Islet of Langerhans (tissue), 1 donor: ENCODE results near the gene ENPP4.
"Not testable (repeated sequence)": the region's sequence is repeated elsewhere in the genome, so short reads cannot be mapped to it uniquely, and the experiment has no call there.

Experiments used
- FAIRE-seq: peaks from one replicate; lab custom pipeline; 2011; peaks lifted over from hg19 to GRCh38; lab: Jason Lieb, UNC

Gene ENPP4

DNA sequence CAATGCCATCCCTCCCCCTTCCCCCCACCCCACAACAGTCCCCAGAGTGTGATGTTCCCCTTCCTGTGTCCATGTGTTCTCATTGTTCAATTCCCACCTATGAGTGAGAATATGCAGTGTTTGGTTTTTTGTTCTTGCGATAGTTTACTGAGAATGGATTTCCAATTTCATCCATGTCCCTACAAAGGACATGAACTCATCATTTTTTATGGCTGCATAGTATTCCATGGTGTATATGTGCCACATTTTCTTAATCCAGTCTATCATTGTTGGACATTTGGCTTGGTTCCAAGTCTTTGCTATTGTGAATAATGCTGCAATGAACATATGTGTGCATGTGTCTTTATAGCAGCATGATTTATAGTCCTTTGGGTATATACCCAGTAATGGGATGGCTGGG, 1.5 kb downstream of the ENPP4 start:
- not testable (repeated sequence) for FAIRE-seq

DNA sequence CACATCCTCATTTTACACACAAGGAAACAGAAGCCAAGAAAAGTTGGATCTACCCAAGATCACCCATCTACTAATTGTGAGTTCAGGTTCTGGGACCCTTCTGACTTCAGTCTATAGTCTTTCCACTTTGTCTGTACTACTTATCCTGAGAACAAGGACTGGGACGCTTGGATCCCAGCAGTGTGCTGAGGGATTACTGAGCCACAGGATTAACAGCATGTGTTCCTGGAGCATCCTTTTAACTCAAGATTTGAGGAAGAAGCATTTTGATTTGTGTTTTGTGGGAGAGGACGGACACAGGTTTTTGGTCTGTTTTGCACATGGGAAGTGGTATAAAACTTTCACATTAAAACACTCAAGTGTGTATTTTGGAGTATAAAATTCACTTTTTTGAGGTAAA, 4.4 kb downstream of the ENPP4 start:
- FAIRE-seq = no peak

DNA sequence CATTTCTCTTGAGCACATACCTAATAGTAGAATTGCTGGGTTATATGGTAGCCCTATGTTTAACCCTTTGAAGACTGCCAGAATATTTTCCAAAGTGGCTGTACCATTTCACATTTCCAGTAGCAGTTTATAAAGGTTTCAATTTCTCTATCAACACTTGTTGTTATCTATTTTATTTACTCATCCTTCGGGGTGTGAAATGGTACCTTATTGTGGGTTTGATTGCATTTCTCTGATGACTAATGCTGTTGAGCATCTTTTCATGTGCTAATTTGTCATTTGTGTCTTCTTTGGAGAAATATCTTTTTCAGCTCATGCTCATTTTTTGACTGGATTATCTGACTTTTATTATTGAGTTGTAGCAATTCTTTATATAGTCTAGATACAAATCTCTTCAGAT, 5.4 kb downstream of the ENPP4 start:
- no peak for FAIRE-seq

DNA sequence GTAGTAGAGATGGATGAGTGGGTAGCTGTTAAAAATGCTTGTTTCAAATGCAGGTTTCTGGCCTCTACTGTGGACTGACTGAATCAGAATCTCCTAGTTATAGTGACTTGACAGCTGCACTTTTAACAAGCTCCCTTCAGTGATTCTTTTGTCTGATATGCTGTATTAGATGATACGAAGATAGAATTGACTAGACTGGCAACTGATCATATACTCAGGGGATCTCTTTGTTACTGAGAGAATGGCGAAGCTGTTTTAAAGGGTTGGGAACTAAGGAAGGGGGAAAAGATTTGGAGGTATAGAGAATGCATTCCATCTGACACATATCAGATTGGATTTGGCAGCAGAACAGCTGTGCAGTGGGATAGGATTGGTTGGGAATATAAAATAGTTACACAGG, 7.0 kb downstream of the ENPP4 start:
- no peak for FAIRE-seq

DNA sequence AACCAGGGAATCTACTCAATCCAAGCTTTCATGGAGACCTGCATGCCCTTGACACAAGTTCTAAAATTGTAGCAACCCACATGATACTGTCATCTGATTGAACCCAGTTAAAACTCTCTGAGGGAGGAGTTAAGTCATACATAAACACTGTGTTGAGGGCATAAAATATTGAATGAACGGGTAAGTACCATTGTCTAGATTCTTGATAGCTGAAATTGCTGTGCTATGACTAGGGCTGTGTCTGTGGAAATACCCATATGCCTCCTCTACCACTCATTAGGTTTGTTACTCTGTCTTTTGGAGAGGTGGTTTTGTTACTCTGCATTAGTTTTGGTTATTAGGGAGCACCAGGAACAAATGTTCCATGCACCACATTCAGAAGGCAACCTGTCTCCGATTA, 7.6 kb downstream of the ENPP4 start:
- no peak for FAIRE-seq

DNA sequence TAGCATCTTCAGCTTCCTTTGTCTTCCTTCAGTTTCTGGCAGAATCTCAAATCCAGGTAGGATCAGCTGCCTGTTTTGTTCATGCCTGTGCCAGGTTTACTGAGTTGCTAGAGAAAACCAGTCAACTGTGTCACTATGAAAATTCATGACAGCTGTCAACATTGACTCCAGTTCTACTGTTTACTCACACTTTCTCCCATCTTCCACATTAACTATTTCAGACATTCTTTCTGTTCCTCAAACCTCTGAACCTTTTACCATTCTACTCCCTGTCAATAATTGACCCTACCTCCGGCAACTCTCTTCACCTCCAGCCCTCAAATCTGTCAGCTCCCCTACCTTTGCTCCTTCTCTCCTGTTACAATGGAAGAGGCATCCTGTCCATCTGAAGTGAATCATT, 8.5 kb downstream of the ENPP4 start:
- FAIRE-seq = no peak

DNA sequence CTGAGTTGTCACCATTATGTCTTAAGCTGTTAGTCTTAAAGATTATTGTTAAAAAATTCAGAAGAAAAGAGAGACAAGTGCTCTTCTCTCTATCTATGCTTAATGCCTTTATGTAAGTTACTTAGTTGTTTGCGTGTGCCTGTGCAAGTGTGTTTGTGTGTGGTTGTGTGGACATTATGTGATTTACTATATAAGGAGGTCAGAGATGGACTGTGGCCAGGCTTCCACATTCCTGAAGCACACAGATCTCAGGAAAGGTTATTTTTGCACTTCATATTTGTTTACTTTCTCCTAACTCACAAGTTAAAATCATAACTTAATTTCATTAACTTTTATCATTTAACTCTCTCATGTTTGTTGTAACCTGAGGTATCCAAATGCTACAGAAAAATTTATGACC, 14.5 kb downstream of the ENPP4 start:
- peak; percentile 24 for FAIRE-seq

DNA sequence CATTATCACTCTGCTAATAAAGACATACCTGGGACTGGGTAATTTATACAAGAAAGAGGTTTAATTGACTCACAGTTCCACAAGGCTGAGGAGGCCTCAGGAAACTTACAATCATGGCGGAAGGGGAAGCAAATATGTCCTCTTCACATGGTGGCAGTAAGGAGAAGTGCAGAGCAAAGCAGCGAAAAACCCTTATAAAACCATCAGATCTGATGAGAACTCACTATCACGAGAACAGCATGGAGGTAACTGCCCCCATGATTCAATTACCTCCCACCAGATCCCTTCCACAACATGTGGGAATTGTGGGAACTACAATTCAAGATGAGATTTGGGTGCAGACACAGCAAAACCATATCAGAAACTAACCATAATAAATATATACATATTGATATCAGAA, 19.3 kb downstream of the ENPP4 start:
- not testable (repeated sequence) for FAIRE-seq

DNA sequence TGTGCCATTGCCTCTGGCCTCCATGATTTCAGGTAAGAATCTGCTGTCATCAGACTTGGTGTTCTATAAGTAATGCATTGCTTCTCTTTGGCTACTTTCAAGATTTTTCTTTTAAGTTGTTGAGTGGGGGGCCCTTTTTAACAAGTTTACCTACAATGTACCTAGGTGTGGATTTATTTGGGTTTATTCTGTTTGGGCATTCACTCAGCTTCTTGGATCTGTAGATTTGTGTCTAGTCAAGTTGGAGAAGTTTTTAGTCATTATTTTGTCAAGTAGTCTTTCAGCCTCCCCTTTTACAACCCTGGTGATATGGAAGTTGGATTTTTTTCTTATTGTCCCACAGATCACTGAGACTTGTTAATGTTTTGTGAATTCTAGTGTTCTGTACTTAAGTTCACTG, 26.9 kb downstream of the ENPP4 start:
- FAIRE-seq = no peak

DNA sequence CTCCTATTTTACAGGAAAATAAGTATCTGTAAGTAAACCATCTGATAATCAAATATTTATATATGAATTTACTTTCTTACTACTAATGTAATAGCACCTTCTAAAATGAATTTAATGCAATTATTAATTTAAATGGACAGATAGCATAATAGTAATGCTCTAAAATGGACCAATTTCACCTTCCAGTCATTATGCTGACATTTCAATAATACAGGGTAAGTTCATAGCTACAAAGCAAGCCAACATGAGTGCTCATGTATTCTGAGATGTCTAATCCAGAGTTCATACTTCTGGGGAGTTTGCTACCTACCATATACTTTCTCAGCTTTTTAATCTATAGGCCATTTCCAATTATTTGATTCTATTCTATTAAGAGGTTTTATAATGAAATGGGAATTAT, 29.4 kb downstream of the ENPP4 start:
- FAIRE-seq = no peak

DNA sequence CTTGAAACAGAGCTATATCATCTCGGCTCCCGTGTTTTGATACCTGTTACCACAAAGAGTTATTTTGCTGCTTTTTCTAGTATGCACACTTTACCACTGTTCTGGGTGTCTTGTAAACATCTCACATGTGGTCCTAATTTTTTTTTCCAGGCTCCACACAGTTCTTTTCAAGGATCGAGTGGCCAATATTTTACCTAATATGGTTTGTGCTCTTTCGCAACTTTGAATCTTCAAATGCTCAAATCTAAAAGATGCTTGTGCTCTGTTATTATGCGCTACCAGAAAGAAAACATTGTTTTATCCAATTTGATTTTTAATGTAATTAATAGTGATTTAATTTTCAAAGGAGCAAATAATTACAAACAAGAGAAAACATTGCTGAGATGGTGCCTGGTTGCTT, 30.3 kb downstream of the ENPP4 start:
- no peak for FAIRE-seq

DNA sequence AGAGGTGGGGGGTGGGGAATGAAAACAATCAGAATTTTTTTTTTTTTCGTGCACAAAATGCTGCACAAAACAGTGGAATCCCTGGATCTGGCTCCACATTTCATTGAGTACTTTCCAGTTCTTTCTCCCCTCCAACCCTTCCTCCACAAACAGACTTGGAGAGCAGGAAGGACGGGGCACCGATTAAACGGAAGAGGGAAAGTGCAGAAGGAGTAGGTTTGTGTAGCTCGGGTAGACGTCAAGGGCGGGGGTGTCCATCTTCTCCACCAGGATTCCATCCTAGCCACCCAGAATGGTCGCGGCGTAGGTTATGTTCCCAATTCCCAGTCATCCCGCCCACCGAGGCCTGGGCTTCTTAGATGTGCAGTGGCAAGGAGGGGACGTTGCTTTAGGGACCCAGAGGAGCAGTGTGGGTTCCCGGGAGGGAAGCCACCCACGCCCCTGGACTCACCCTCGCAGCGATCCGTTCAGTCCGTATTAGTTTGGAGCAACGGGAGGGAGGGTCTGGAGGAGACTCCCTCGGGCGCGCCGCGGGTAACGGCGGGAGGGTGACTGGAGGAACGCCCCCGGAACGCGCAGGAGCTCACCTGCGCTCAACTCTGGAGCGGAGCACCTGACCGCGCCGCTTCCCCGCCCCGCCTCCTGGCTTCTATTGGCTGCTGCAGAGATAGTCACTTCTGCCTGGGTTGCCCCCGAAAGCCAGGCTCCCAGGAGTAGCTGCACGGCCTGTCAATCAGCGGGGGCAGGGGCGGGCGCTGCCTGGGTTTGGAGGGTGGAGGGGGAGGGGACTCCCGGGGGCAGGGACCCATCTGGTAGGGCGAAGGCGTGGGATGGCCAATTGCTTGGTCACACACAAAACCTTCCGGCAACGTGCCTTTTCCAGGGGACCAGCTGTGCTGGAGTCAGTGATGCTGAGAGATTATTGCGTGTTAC, 40.8 kb downstream of the ENPP4 start, which contains the start of gene ENPP5:
Gene ENPP5, minus strand, starts transcription at position 624 of the 933 bp plus-strand sequence. CDS start 2,718 bp downstream, outside the sequence.
- FAIRE-seq = peak; percentile 47

DNA sequence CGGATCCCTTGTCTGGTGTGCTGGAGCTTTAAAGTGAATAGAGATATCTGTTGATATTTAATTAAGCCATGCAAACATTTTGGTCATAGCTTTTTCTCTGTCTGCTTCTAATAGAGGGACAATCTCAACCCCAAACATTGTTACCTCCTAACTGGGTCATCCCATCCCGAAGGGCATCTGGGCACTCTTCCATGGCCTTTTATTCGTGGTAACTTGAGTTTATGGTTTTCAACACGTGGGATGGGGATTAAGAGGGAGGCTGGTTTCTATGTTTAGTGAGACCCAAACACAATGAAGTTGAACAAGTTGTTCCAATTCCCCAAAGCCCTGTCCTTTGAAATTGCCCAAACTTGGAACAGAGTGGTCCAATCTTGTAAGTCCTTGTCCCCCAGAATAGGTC, 42.4 kb downstream of the ENPP4 start:
- FAIRE-seq = no peak

DNA sequence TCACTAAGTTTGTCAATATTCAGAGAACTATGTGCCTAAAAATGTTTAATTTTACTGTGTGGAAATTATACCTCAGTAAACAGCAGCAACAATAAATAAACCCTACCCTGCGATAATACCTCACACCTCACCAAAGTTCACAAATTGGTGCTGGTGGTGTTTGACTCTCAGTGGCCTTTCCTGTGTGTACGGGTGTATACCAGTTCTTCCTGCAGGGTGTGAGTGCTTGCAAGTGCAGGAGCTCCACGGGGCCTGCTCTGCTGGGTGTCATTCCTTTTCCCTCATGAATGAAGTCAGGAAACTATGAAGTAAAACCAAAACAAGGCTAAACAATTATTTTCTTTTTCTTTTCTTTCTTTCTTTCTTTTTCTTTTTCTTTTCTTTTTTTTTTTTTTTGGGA, 45.1 kb downstream of the ENPP4 start:
- FAIRE-seq = no peak

DNA sequence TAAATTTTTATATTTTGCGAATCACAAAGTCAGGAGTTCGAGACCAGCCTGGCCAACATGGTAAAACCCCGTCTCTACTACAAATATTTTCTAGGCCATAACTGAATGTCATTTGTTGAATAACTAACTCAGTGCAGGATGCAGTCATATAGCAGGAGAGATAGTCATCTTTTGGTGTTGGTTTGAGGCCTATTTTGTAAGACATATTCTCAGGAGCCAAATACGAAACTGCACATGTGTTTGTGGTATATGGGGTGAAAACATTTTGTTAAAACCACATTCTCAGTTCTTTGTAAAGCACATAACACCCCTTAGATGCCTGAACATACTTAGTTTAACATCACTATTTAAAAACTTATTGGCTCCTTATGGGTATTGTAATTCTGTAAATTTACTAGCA, 45.7 kb downstream of the ENPP4 start:
- FAIRE-seq = no peak

DNA sequence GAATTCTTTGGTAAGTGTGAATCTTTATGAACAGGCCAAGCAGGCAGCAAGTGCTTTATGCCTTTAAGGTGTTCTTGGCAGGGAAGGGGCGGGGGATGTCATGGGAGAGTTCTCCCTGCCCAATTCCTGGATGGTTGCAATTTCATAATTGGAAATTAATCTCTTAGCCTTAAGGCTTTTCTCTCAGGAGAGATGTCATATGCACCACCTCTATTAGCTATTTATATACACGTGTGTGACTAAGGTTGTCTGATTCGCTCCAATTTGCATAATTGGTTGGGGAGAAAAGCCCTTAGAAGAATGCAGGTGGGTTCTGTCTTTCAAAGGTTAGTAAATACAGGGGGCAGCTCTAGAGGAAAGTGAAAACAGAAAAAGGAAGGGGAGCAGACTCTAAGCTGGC, 46.2 kb downstream of the ENPP4 start:
- no peak for FAIRE-seq

DNA sequence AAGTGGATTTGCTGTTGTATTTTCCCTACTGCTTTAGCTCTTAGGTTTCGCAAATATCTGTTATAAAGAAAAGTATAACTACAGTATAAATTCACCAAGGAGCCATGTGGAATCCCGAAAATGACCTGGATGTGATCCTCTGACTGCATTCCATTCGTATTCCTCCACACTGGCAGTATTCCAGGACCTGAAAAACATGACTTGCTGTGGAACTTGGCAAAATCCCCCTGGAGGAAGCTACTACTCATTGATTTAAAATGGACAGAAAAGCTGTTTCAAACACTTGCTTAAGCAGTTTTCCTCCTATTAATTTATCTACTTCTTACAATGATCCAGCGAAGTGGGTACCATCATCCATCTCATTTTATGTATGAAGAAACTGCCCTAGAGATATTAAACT, 54.3 kb downstream of the ENPP4 start:
- no peak for FAIRE-seq

DNA sequence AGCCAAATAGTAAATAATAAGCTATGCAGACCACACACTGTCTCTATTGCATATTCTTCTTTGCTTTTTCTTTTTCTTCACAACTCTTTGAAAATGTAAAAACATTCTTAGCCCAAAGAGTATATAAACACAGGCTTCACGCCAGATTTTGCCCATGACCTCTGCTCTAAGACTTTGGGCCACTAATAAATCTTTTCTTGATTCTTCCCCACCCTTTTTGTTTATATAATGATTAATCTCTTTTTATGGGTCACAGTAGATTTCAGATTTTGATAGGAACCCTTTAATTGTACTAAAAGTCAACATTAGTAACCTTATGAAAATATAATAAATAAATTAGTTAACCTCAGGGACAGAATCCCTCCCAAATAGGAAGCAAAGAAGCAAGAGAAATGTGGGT, 56.8 kb downstream of the ENPP4 start:
- FAIRE-seq = no peak

DNA sequence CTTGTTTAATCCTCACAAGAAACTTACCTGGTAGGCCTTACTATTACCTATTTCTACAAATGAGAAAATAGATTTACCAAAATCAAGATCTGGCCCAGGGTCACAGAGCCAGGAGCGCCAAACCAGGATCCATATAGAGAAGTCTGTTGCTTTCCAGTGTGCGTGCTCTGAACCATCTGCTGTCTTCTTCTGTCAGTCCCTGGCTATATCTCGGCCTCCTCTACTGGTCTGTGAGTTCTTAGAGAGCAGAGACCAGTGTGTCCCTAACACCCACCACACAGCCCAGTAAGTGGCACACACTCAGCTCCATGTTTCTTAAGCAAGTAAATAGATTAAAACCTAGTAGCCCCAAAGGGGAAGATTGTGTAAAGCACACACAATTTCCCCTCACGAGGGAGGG, 59.9 kb downstream of the ENPP4 start:
- FAIRE-seq = no peak

DNA sequence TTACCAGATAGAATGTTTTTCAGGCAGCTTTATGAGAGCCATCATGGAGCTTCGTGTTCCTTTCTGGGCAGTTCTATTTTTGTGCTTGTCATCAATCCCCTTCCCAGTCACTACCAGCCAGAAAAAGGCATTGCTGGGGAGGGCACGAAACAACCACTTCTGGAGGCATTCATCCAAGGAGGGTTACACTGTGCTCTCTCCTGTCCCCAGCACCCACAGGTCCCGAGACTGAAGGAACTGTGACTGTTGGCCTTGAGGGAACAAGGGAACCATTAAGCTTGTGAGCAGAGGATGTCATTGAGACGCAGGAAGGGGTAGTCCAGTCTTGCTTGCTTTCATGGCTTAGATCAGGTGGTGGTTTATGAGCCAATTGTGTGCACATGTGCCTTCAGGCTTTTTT, 61.1 kb downstream of the ENPP4 start:
- FAIRE-seq = no peak

DNA sequence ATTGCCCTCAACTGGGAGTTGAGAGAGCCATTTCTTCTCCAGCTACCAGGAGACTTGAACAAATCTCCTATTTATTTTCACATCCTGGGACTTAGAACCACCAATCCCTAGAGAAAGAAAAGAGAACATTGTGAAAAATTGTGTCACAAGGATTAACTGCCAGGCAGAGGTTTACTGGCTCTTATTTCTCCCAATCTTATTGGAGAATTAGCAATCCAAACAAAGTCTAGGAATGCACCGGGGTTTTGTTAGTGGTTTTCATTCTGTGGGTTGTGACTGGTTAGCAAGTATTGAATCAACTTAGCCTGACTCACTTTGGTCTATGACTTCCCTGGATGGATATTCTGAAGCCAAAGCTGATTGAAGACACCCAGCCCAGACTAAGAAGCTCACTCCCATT, 62.2 kb downstream of the ENPP4 start:
- no peak for FAIRE-seq
